Ovary (tissue), 9 donors: ENCODE data around the gene CCND1. TPM values are rescaled to one million over a fixed set of nuclear protein-coding genes. Genes with fewer than 3 reads are reported as not detected.

Experiments used
- DNase-seq, 5 donors: peaks; one replicate each; pipeline ENCODE4 v3.0.0-alpha.2; 2019 to 2020
- H3K27ac ChIP-seq, 2 donors: fragments of 200-600 bp; one replicate each; pipeline versions ENCODE4 v1.5.1 to v1.8.0; 2019 to 2022
- H3K27me3 ChIP-seq: fragments of 200-600 bp; one replicate; pipeline ENCODE4 v1.8.0; 2022
- H3K36me3 ChIP-seq: fragments of 200-600 bp; sonication (generic); one replicate; pipeline ENCODE4 v1.5.1; 2019
- H3K4me1 ChIP-seq: one replicate; pipeline ENCODE4 v1.8.1; 2013; ENCODE audit warnings: mild to moderate bottlenecking, moderate library complexity; ENCODE audit not compliant: insufficient read depth
- H3K4me3 ChIP-seq: fragments of 200-600 bp; sonication (generic); one replicate; pipeline ENCODE4 v1.5.1; 2017
- H3K9me3 ChIP-seq, 2 donors: fragments of 200-600 bp in 1 of 2; sonication (generic) in 1 of 2; one replicate each; pipeline versions ENCODE4 v1.5.1 to v1.8.1; 2013 to 2019; ENCODE audit warnings: mild to moderate bottlenecking in 1 of 2, moderate library complexity in 1 of 2
- EP300 ChIP-seq: sonication (generic); formaldehyde crosslinking; IDR thresholded peaks from one replicate; pipeline ENCODE4 v1.6.1; 2017; ENCODE audit warnings: antibody characterized with exemption
- POLR2A ChIP-seq: fragments of 450-650 bp; IDR thresholded peaks from one replicate; pipeline ENCODE4 v1.6.1; 2017; ENCODE audit warnings: antibody characterized with exemption, mild to moderate bottlenecking, moderate library complexity
- WGBS, 3 donors: extraction: QIAGEN DNeasy Blood & Tissue Kit in 1 of 3; methylation state at CpG; one replicate each; pipeline versions ENCODE4 v1.1.5 to v1.1.7; 2013 to 2017; 5-methylcytosine and 5-hydroxymethylcytosine counted together
- intact Hi-C, 4 donors: fragments of 100-400 bp; cut with DNase I; formaldehyde crosslinking; loops; one replicate each; pipeline versions ENCODE4 v1.11.0 to v1.15.1; 2022 to 2023
- polyA plus RNA-seq, 2 donors: library from polyadenylated mRNA; stranded (reverse); fragments of 200-250 nt in 1 of 2; fragments of 350-450 nt in 1 of 2; fragmentation: Illumina TruSeq in 1 of 2; extraction: RNeasy Lipid Tissue Mini Kit (QIAGEN cat#74804) in 1 of 2; gene quantifications; one replicate each; pipeline ENCODE4 v1.2.3, GENCODE V29; 2013 to 2014
- total RNA-seq, 7 donors: library from RNA; depleted of rRNA in 2 of 7; stranded (reverse); fragments of >200 nt in 2 of 7; fragmentation: NEBNext Ultra II Directional in 3 of 7; extraction: Animal tissue kit (Norgen Biotek cat#: 25700) in 3 of 7; gene quantifications; one replicate each; pipeline versions ENCODE4 v1.1.0 to v1.2.4, GENCODE V29; 2016 to 2023
- TF ChIP-seq, protein P1 (sequence below), 3 donors: fragments of 450-650 bp in 2 of 3; fragments of 200-600 bp in 1 of 3; IDR thresholded peaks; one replicate each; pipeline versions ENCODE4 v1.5.1 to v1.8.0; 2016 to 2022; ENCODE audit warnings: antibody characterized with exemption in 3 of 3, mild to moderate bottlenecking in 1 of 3
- donor health status: DM: no; HTN: no; CAD: no; lungs with moderate emphysema.
- donor health status: DM: no; HTN: no; CAD: no.
- donor health status: Bipolar disorder and iron deficiency.
- donor health status: DM: yes; HTN: yes; CAD: no.
- donor health status: DM: no; HTN: no; CAD: no.
- donor health status: DM: yes; HTN: yes; CAD: no.

Gene CCND1
- total and polyA plus RNA-seq, 9 donors: 3.4 to 58.9 (median 19.2) TPM

DNA sequence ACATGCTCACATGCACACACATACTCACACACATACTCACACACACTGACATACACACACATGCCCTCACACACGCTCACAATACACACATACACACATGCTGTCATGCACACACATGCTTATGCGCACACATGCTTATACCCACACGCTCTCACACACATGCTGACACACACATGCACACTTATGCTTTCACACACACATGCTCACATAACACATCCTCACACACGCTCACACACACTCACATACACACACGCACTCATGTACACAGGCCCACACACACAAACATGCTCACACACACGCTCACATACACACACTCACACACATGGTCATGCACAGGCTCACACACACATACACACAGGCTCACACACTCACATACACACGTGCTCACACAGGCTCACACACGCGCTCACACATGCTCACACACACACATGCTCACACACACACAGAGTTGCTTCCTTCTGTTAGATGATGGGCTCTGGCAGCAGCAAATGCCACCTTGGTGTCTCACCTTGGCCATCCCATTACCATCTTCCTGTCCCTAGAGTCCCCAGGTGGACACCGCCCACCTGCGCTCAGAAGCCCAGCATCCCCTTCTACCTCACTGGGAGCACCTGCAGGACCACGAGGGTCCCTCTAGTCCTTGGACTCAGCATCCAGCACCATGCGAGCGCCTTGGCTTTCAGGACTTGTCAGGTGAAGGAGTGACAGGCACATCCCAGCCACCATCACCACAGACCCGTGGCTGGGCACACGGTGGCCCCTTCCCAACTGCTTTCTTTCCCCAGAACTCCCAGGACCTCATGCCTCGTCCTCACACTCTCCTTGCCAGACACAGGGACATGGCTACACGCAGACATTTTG lies 44.9 kb upstream of the CCND1 start:
- DNase-seq: no peak
- intact Hi-C loops: no loop called here
- no peaks in the 10 kb centered on the region for H3K4me1 ChIP-seq
- 65 to 80% (median 70%) methylated on average over 18 of the region's 18 CpGs for WGBS, 3 donors
- H3K27ac ChIP-seq: no peak overlapping the region
- TF ChIP-seq POLR2A: no peak
- no peak for TF ChIP-seq EP300
- TF ChIP-seq, protein P1, sequence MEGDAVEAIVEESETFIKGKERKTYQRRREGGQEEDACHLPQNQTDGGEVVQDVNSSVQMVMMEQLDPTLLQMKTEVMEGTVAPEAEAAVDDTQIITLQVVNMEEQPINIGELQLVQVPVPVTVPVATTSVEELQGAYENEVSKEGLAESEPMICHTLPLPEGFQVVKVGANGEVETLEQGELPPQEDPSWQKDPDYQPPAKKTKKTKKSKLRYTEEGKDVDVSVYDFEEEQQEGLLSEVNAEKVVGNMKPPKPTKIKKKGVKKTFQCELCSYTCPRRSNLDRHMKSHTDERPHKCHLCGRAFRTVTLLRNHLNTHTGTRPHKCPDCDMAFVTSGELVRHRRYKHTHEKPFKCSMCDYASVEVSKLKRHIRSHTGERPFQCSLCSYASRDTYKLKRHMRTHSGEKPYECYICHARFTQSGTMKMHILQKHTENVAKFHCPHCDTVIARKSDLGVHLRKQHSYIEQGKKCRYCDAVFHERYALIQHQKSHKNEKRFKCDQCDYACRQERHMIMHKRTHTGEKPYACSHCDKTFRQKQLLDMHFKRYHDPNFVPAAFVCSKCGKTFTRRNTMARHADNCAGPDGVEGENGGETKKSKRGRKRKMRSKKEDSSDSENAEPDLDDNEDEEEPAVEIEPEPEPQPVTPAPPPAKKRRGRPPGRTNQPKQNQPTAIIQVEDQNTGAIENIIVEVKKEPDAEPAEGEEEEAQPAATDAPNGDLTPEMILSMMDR (IDR thresholded peaks at IDR 0.05): no peak
- H3K27me3 ChIP-seq: no peaks in the 10 kb centered on the region
- no peaks in the 10 kb centered on the region for H3K36me3 ChIP-seq
- H3K4me3 ChIP-seq: no peak overlapping the region
- H3K9me3 ChIP-seq: no peaks in the 10 kb centered on the region

DNA sequence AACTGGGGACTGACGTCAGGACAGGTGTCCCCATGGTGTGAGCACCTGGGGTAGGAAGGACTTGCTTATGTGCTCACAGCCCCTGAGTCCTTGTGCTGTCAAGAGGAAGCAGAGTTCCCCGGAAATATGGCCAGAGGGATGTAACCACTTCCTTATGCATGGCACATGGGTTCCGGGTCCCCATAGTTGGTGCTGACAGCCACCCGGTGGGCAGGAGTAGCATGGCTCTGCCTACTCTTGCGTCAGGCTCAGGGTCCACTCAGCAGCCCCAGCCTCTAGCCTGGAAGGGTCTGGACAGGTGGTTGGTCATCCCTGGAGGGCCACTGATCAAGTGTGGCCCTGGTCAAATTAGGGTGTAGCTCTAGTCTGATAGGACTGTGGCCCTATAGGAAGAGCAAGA lies 42.8 kb upstream of the CCND1 start:
- 57 to 76% (median 74%) methylated on average over 5 of the region's 5 CpGs for WGBS, 3 donors
- no peaks in the 10 kb centered on the region for H3K27me3 ChIP-seq
- TF ChIP-seq EP300 (no peak), POLR2A (no peak)
- TF ChIP-seq, protein P1 (IDR thresholded peaks at IDR 0.05): no peak
- no peaks in the 10 kb centered on the region for H3K4me1 ChIP-seq
- H3K4me3 ChIP-seq: no peak overlapping the region
- no peaks in the 10 kb centered on the region for H3K36me3 ChIP-seq
- DNase-seq: no peak
- intact Hi-C loops: no loop called here
- H3K9me3 ChIP-seq: no peaks in the 10 kb centered on the region
- no peak overlapping the region for H3K27ac ChIP-seq

DNA sequence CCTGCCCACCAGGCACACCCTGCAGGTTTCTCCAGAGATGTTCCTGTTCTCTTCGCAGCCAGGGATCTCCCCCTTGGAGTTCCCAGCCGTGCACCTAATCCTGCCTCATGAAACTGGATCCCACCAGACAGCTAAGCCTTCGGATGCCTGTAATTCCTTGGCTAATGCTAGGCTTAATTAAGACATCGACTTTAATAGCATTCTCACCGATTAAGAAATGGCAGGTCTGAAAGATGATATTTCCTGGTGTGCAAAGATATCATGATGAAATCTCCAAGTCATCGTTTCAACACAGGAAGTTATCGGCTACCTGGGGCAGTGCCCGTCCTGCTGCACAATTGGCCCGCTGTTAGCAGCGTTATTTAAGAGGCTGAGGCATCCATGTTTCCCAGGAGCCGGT lies 41.5 kb upstream of the CCND1 start:
- H3K4me3 ChIP-seq: no peak overlapping the region
- no peaks in the 10 kb centered on the region for H3K27me3 ChIP-seq
- no peaks in the 10 kb centered on the region for H3K4me1 ChIP-seq
- DNase-seq: no peak
- no peak overlapping the region for H3K27ac ChIP-seq
- WGBS, 3 donors: 62 to 70% (median 67%) methylated on average over 11 of the region's 11 CpGs
- TF ChIP-seq, protein P1 (IDR thresholded peaks at IDR 0.05): no peak
- TF ChIP-seq POLR2A (no peak), EP300 (no peak)
- intact Hi-C loops: no loop called here
- no peaks in the 10 kb centered on the region for H3K36me3 ChIP-seq
- no peaks in the 10 kb centered on the region for H3K9me3 ChIP-seq

DNA sequence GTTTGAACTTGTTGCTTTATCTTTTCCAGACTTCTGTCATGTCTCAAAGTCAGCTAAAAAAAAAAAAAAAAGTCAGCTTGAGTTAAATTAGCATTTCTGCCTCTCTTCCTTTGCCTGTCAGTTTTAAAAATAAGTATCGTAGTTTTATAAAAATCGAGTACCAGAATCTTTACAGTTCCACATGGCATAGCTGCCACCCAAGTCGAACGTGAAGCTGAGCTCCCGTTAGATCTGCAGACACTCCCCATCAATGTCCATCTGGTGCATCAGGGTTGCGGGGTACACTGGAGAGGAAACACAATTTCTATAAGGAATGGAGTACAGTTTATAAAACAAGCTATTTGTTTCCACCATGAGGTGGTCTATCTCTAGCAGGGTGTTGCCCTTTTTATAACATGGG lies 41.0 kb upstream of the CCND1 start:
- H3K4me1 ChIP-seq: no peaks in the 10 kb centered on the region
- intact Hi-C loops: no loop called here
- TF ChIP-seq EP300: no peak
- no peak for TF ChIP-seq POLR2A
- TF ChIP-seq, protein P1 (IDR thresholded peaks at IDR 0.05): no peak
- no peak for DNase-seq
- H3K4me3 ChIP-seq: no peak overlapping the region
- H3K27ac ChIP-seq: no peak overlapping the region
- H3K36me3 ChIP-seq: no peaks in the 10 kb centered on the region
- H3K27me3 ChIP-seq: no peaks in the 10 kb centered on the region
- WGBS, 3 donors: 65 to 73% (median 68%) methylated on average over 6 of the region's 6 CpGs
- H3K9me3 ChIP-seq: no peaks in the 10 kb centered on the region
